SK-N-SH (cell line): Measurements from ENCODE around the gene CIITA.

Source experiments
- EZH2phosphoT487 ChIP-seq: fragments of 200-600 bp; sonication (generic); IDR thresholded peaks from 2 replicates; pipeline ENCODE4 v1.6.1; 2017; ENCODE audit warnings: low read depth, mixed run types, mild to moderate bottlenecking, antibody characterized with exemption, moderate library complexity, borderline replicate concordance
- SIN3A ChIP-seq: IDR thresholded peaks from 2 replicates; pipeline ENCODE4 v1.6.1; 2012; ENCODE audit warnings: low read depth, mild to moderate bottlenecking, low read length, moderate library complexity, borderline replicate concordance

DNA sequence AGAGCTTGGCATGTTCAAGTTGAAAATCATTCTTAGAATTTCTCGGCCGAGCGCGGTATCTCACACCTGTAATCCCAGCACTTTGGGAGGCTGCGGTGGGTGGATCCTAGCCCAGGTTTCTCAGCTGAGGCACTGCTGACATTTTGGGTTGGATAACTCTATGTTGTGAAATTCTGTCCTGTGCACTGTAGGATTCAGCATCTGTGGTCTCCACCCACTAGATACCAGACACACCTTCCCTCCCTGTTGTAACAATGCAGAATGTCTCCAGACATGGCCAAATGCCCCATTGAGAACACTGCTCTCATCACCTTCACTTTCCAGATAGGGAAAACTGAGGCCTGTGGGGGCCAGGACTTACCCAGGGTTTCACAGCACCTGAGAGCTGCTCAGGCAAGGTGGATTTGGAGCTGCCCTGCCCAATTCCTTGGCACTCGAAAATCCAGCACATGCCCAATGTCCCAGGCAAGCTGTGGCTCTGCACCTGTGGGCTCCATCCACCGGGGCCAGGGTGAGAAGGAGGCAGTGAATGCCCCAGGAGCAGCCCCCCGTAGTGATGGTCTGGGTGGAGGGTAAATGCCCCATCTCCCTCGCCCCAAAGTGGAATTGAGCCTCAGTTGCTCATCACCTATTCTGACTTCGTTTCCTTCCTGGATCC lies 38.3 kb upstream of the CIITA start:
- TF ChIP-seq SIN3A (no peak), EZH2phosphoT487 (no peak)
